Caki2 (cell line): ENCODE data around the gene TSPOAP1. TPM values are rescaled to one million over a fixed set of nuclear protein-coding genes. Genes with fewer than 3 reads are reported as not detected.

Experiments
- DNase-seq: peaks from one replicate; pipeline ENCODE4 v3.0.0-alpha.2; 2015; ENCODE audit warnings: low read depth
- in situ Hi-C: cut with HindIII; loops from 2 replicates; pipeline ENCODE4 v1.10.0; 2016; ENCODE audit warnings: low sequenced_read_pairs, low pct_unique_long_range_greater_than_20kb, mixed read lengths
- total RNA-seq: library from RNA; depleted of rRNA; stranded (reverse); fragments of >200 nt; shearing (Covaris generic); gene quantifications from 2 replicates; pipeline ENCODE4 v1.2.3, GENCODE V29; 2014; ENCODE audit warnings: low replicate concordance; rRNA removed

TSPOAP1 gene
- total RNA-seq, 1 experiment from 2014 or later: not detected

- no peak for DNase-seq
- in situ Hi-C loops: no loop called here
Observed at GRCh38 chr17:58253082-58253481, 75.5 kb downstream of the TSPOAP1 start.

DNA sequence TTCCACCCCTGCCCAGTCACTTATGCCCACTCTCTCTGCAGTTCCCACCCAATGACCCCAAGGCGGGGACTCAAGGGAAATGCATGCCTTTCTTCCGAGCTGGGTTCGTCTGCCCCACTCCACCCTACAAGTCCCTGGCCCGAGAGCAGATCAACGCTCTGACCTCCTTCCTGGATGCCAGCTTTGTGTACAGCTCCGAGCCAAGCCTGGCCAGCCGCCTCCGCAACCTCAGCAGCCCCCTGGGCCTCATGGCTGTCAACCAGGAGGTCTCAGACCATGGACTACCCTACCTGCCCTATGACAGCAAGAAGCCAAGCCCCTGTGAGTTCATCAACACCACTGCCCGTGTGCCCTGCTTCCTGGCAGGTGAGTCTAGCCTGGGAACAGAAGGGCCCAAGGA, 76.5 kb downstream of the TSPOAP1 start:
- in situ Hi-C loops: no loop called here
- no peak for DNase-seq

Other genes starting within 250 kb of the TSPOAP1 start
- 7.4 and 9.4 TPM in 2 replicates for gene DYNLL2, start 245.4 kb downstream of the TSPOAP1 start, total RNA-seq
- gene OR4D1, start 180.4 kb downstream of the TSPOAP1 start, total RNA-seq: not detected in 2 replicates
- not detected in 2 replicates for gene OR4D2, start 161.8 kb downstream of the TSPOAP1 start, total RNA-seq
- not detected in 2 replicates for gene EPX, start 136.1 kb downstream of the TSPOAP1 start, total RNA-seq
- gene MKS1, start 109.5 kb downstream of the TSPOAP1 start, total RNA-seq: 33.7 and 37.7 TPM in 2 replicates
- not detected in 2 replicates for gene LPO, start 90.2 kb downstream of the TSPOAP1 start, total RNA-seq
- not detected in 2 replicates for gene MPO, start 47.9 kb downstream of the TSPOAP1 start, total RNA-seq
- 54.4 and 57.4 TPM in 2 replicates for gene SUPT4H1, start 23.4 kb upstream of the TSPOAP1 start, total RNA-seq
- 2.6 and 5.0 TPM in 2 replicates for gene RNF43, start 88.7 kb upstream of the TSPOAP1 start, total RNA-seq
- gene HSF5, start 159.6 kb upstream of the TSPOAP1 start, total RNA-seq: not detected in 2 replicates
- gene MTMR4, start 185.8 kb upstream of the TSPOAP1 start, total RNA-seq: 13.4 and 25.7 TPM in 2 replicates